H1 (cell line): Measurements from ENCODE around the gene VAV2. TPM values are rescaled to one million over a fixed set of nuclear protein-coding genes. Genes with fewer than 3 reads are reported as not detected.

Experiments
- CTCF ChIA-PET: fragments of 300-600 bp; sonication (Branson Sonifier 250); formaldehyde crosslinking; loops from one replicate; lab custom pipeline; 2021; ENCODE audit not compliant: partially characterized antibody; lab: Charles Lee
- POLR2A ChIA-PET: fragments of 300-600 bp; sonication (Branson Sonifier 250); formaldehyde crosslinking; loops from one replicate; lab custom pipeline; 2021; ENCODE audit warnings: inconsistent platforms; ENCODE audit not compliant: partially characterized antibody; lab: Charles Lee
- DNase-seq, 2 experiments: peaks; one replicate each; pipeline versions ENCODE4 v3.0.0 to v3.0.0-alpha.2; 2010 to 2022; ENCODE audit warnings: low spot score in 2 of 2, low read depth in 1 of 2, mixed read lengths in 1 of 2
- FAIRE-seq: peaks from 2 replicates; lab custom pipeline; 2011; peaks lifted over from hg19 to GRCh38; lab: Jason Lieb, UNC
- H2AFZ ChIP-seq: 2 replicates; pipeline ENCODE4 v1.8.1; 2012; ENCODE audit warnings: low read length, inconsistent platforms
- H2AK5ac ChIP-seq: 2 replicates; pipeline ENCODE4 v1.6.1; 2013; ENCODE audit warnings: low read depth, low read length
- H2BK120ac ChIP-seq: replicated peaks from 2 replicates; pipeline ENCODE3; 2013; ENCODE audit warnings: low read depth, low read length, inconsistent platforms
- H2BK12ac ChIP-seq: 2 replicates; pipeline ENCODE4 v1.6.1; 2013; ENCODE audit warnings: low read depth, low read length
- H2BK15ac ChIP-seq: 2 replicates; pipeline ENCODE4 v1.6.1; 2013; ENCODE audit warnings: low read length
- H2BK20ac ChIP-seq: 2 replicates; pipeline ENCODE4 v1.6.1; 2013; ENCODE audit warnings: low read length
- H2BK5ac ChIP-seq: 2 replicates; pipeline ENCODE4 v1.6.1; 2013; ENCODE audit warnings: low read depth, low read length
- H3K14ac ChIP-seq: 2 replicates; pipeline ENCODE4 v1.6.1; 2013; ENCODE audit warnings: inconsistent platforms; ENCODE audit not compliant: insufficient read length
- H3K18ac ChIP-seq: 2 replicates; pipeline ENCODE4 v1.6.1; 2013; ENCODE audit warnings: low read length; ENCODE audit errors: extremely low read depth
- H3K23ac ChIP-seq: 2 replicates; pipeline ENCODE4 v1.6.1; 2013; ENCODE audit warnings: inconsistent platforms; ENCODE audit not compliant: insufficient read length
- H3K23me2 ChIP-seq: 2 replicates; pipeline ENCODE4 v1.6.1; 2013; ENCODE audit warnings: low read depth, low read length
- H3K27ac ChIP-seq: 2 replicates; pipeline ENCODE4 v1.6.1; 2011; ENCODE audit warnings: low read depth, low read length, inconsistent platforms
- H3K27me3 ChIP-seq, 4 experiments: replicated peaks in 1 of 4; 1 replicate in 1 of 4; 2 replicates in 3 of 4; pipeline versions ENCODE4 v1.6.1 to v1.8.1; 2011 to 2013; ENCODE audit warnings: low read length in 3 of 4, mild to moderate bottlenecking in 3 of 4, inconsistent platforms in 2 of 4, mixed read lengths in 2 of 4, moderate library complexity in 1 of 4; ENCODE audit not compliant: control insufficient read depth in 3 of 4, insufficient read depth in 3 of 4; ENCODE audit errors: extremely low read depth in 1 of 4
- H3K36me3 ChIP-seq, 4 experiments: 2 replicates each; pipeline versions ENCODE4 v1.6.1 to v1.8.1; 2011 to 2013; ENCODE audit warnings: mild to moderate bottlenecking in 4 of 4, low read length in 3 of 4, moderate library complexity in 2 of 4, control low read depth in 1 of 4, inconsistent platforms in 1 of 4; ENCODE audit not compliant: insufficient read depth in 4 of 4, control insufficient read depth in 2 of 4
- H3K4ac ChIP-seq: replicated peaks from 2 replicates; pipeline ENCODE3; 2013; ENCODE audit warnings: low read length, low read depth, mixed read lengths, inconsistent platforms; ENCODE audit not compliant: insufficient read length
- H3K4me1 ChIP-seq, 4 experiments: replicated peaks in 1 of 4; 1 replicate in 1 of 4; 2 replicates in 3 of 4; pipeline versions ENCODE4 v1.6.1 to v1.8.1; 2011 to 2013; ENCODE audit warnings: low read length in 3 of 4, inconsistent platforms in 2 of 4, mixed read lengths in 1 of 4; ENCODE audit not compliant: insufficient read depth in 4 of 4, control insufficient read depth in 3 of 4
- H3K4me2 ChIP-seq, 2 experiments: 2 replicates each; pipeline versions ENCODE4 v1.6.1 to v1.8.1; 2011 to 2013; ENCODE audit warnings: low read depth in 2 of 2, low read length in 2 of 2, control low read depth in 1 of 2, inconsistent platforms in 1 of 2, mild to moderate bottlenecking in 1 of 2; ENCODE audit not compliant: insufficient read depth in 1 of 2
- H3K4me3 ChIP-seq, 4 experiments: fragments of 200-600, 300-600 bp in 1 of 4; sonication (generic), shearing (Covaris generic), sonication (Bioruptor Twin) in 1 of 4; 2 replicates each; pipeline versions ENCODE4 v1.5.1 to v1.8.1; 2011 to 2016; ENCODE audit warnings: low read length in 4 of 4, low read depth in 3 of 4, control low read depth in 2 of 4, inconsistent platforms in 2 of 4, mild to moderate bottlenecking in 2 of 4, mixed read lengths in 1 of 4, moderate library complexity in 1 of 4; ENCODE audit not compliant: insufficient read depth in 2 of 4; ENCODE audit errors: extremely low read depth in 1 of 4
- H3K56ac ChIP-seq: replicated peaks from 2 replicates; pipeline ENCODE3; 2013; ENCODE audit warnings: low read depth, mild to moderate bottlenecking, mixed read lengths, low read length, inconsistent platforms; ENCODE audit not compliant: insufficient read length
- H3K79me1 ChIP-seq: 2 replicates; pipeline ENCODE4 v1.6.1; 2013; ENCODE audit warnings: low read depth, low read length, control low read depth
- H3K79me2 ChIP-seq, 2 experiments: 2 replicates each; pipeline versions ENCODE4 v1.6.1 to v1.8.1; 2012 to 2013; ENCODE audit warnings: low read length in 2 of 2, mild to moderate bottlenecking in 2 of 2, inconsistent platforms in 1 of 2; ENCODE audit not compliant: insufficient read depth in 2 of 2, control insufficient read depth in 1 of 2
- H3K9ac ChIP-seq, 4 experiments: replicated peaks in 1 of 4; 1 replicate in 1 of 4; 2 replicates in 3 of 4; pipeline versions ENCODE4 v1.6.1 to v1.8.1; 2011 to 2013; ENCODE audit warnings: low read depth in 3 of 4, low read length in 3 of 4, control low read depth in 2 of 4, mild to moderate bottlenecking in 2 of 4, moderate library complexity in 2 of 4, inconsistent platforms in 1 of 4; ENCODE audit errors: extremely low read depth in 1 of 4
- H3K9me3 ChIP-seq, 2 experiments: 2 replicates each; pipeline versions ENCODE4 v1.6.1 to v1.8.1; 2012 to 2013; ENCODE audit warnings: mild to moderate bottlenecking in 2 of 2, moderate library complexity in 2 of 2, control low read depth in 1 of 2, inconsistent platforms in 1 of 2, low read depth in 1 of 2, low read length in 1 of 2, mixed read lengths in 1 of 2; ENCODE audit not compliant: insufficient read depth in 2 of 2
- H4K20me1 ChIP-seq, 2 experiments: replicated peaks in 1 of 2; 2 replicates each; pipeline versions ENCODE3 to v1.8.1; 2011 to 2013; ENCODE audit warnings: inconsistent platforms in 2 of 2, low read length in 2 of 2, mild to moderate bottlenecking in 1 of 2; ENCODE audit not compliant: insufficient read depth in 2 of 2, control insufficient read depth in 1 of 2
- H4K5ac ChIP-seq: 2 replicates; pipeline ENCODE4 v1.6.1; 2013; ENCODE audit warnings: low read length, low read depth, mixed read lengths, inconsistent platforms; ENCODE audit not compliant: insufficient read length
- H4K8ac ChIP-seq: 2 replicates; pipeline ENCODE4 v1.8.0; 2013; ENCODE audit warnings: mild to moderate bottlenecking, moderate library complexity, low read length, inconsistent platforms; ENCODE audit not compliant: insufficient read depth; ENCODE audit errors: extremely low read depth
- H4K91ac ChIP-seq: replicated peaks from 2 replicates; pipeline ENCODE3; 2013; ENCODE audit warnings: low read length, mixed read lengths, inconsistent platforms; ENCODE audit not compliant: insufficient read length
- NANOG ChIP-seq: IDR thresholded peaks from 2 replicates; pipeline ENCODE4 v1.6.1; 2011; ENCODE audit warnings: low read length, low read depth, mild to moderate bottlenecking, inconsistent platforms; ENCODE audit not compliant: insufficient read depth, poor library complexity, severe bottlenecking
- RAD21 ChIP-seq, 2 experiments: IDR thresholded peaks in 1 of 2; conservative IDR thresholded peaks in 1 of 2; 2 replicates each; pipeline ENCODE4 v1.6.1; 2011; ENCODE audit warnings: low read depth in 2 of 2, low read length in 2 of 2, improper control_type of control experiment in 1 of 2, inconsistent platforms in 1 of 2, mild to moderate bottlenecking in 1 of 2, moderate library complexity in 1 of 2
- WGBS, 2 experiments: shearing (Covaris generic) in 1 of 2; methylation state at CpG; one replicate each; pipeline versions ENCODE4 v1.1.6 to v1.1.7; 2013 to 2015; ENCODE audit warnings: low lambda C conversion rate in 2 of 2, mixed read lengths in 2 of 2, inconsistent platforms in 1 of 2, low coverage in 1 of 2, missing lambda C conversion rate in 1 of 2; ENCODE audit not compliant: insufficient replicate concordance in 2 of 2, insufficient coverage in 1 of 2, insufficient read length in 1 of 2; ENCODE audit errors: extremely low coverage in 1 of 2, missing lambda C conversion rate in 1 of 2; 5-methylcytosine and 5-hydroxymethylcytosine counted together
- polyA plus RNA-seq, 7 experiments: library from polyadenylated mRNA; depleted of rRNA in 3 of 7; stranded (reverse) in 5 of 7; unstranded in 2 of 7; fragments of >200 nt in 5 of 7; fragments of 200-250 nt in 2 of 7; gene quantifications; 1 replicate in 5 of 7; 2 replicates in 1 of 7; 4 replicates in 1 of 7; pipeline versions ENCODE4 v1.2.1 to v1.2.3, GENCODE V29; 2011 to 2013; ENCODE audit warnings: missing spikeins in 2 of 7, mixed read lengths in 2 of 7
- total RNA-seq: library from RNA; stranded (reverse); fragmentation: NEBNext Ultra II Directional; extraction: Animal tissue kit (Norgen Biotek cat#: 25700); gene quantifications from 2 replicates; pipeline ENCODE4 v1.2.1, GENCODE V29; 2021

VAV2 gene
- total and polyA plus RNA-seq, 2 of the 8 experiments (the other 6 are each of a cell fraction or from before 2014, with no cell fraction given) = 13.6 to 37.6 TPM

DNA sequence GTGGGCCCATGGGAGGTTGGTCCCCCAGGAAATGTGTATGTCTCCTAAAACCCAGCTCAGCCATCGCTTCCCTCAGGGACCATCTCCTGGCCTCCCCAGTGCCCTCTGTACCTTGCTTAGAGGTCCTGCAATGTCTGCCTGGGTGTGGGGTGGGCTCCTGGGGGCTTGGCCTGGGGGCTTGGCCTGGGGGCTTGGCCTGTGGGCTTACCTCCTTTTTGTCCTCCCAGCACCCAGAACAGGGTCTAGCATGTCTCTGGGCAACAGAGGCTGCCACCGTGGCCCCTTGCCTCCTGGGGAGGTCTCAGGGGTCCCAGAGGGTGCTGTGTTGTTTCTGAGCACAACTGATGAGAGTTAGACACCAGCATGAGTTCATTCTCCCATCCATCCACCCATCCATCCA is 10.7 kb upstream of the VAV2 start:
- Histone ChIP-seq H2BK5ac (no peak overlapping the region), H2BK12ac (no peak overlapping the region), H2BK15ac (no peak overlapping the region), H4K5ac (no peak overlapping the region), H3K18ac (no peak overlapping the region), H3K9me3 (no peaks in the 10 kb centered on the region), H2AFZ (no peak overlapping the region), H3K79me1 (no peaks in the 10 kb centered on the region), H3K4me2 (no peak overlapping the region), H3K36me3 (no peaks in the 10 kb centered on the region), H3K9ac (no peak overlapping the region), H4K91ac (no peak overlapping the region), H3K4me1 (no peaks in the 10 kb centered on the region), H4K8ac (no peak overlapping the region), H4K20me1 (peaks cover 0 to 3% of the 10 kb centered on the region in 2 experiments), H3K27me3 (no peaks in the 10 kb centered on the region), H2BK120ac (no peak overlapping the region), H3K4ac (no peak overlapping the region), H3K4me3 (no peak overlapping the region), H3K23ac (no peak overlapping the region), H3K14ac (no peak overlapping the region), H2AK5ac (no peak overlapping the region), H3K79me2 (no peaks in the 10 kb centered on the region), H2BK20ac (no peak overlapping the region), H3K56ac (no peak overlapping the region), H3K23me2 (peaks cover 13% of the 10 kb centered on the region; the same call in 1 of the 2 replicates), H3K27ac (no peak overlapping the region)
- DNase-seq (no peak), FAIRE-seq (no peak)
- CTCF ChIA-PET = interaction anchor here (0.8 to 1.6 kb wide), 2 partner anchors 9 to 210 kb away, joined by 3 to 6 read pairs; no protein-coding TSS in a partner anchor
- 67% methylated on average over 2 of the region's 2 CpGs; no CpG with 5 or more reads in 1 of the 2 experiments for WGBS, 2 experiments
- POLR2A ChIA-PET = no interaction called here
- TF ChIP-seq RAD21 (IDR thresholded peaks at IDR 0.05 in 1 of 2, conservative IDR thresholded peaks at IDR 0.05 in 1 of 2; ENCODE audit: low read depth in 2 of 2, low read length in 2 of 2) (no peak), NANOG (no peak)
